ENCODE data around the gene SLC25A22. TPM values are rescaled to one million over a fixed set of nuclear protein-coding genes. Genes with fewer than 3 reads are reported as not detected.

SLC25A22 gene
- 20.5 TPM for polyA plus RNA-seq (2013, experiment 1 of 2; ENCODE audit: insufficient read length)
- polyA plus RNA-seq (2013, experiment 2 of 2; ENCODE audit: insufficient read length): 17.3 TPM

- DNase-seq: peak; percentile 78
These were observed at the start of gene SLC25A22 for GRCh38 chr11:798093-798713. Gene SLC25A22 (minus strand): TSS chr11:798281. CDS start chr11:795006, 3,275 bp downstream.

GRCh38 chr11:847876-848275, 49.8 kb upstream of the SLC25A22 start:
- no peak for DNase-seq

GRCh38 chr11:846496-847098, 48.5 kb upstream of the SLC25A22 start:
- DNase-seq: peak; percentile 31

- DNase-seq: peak; percentile 78
These were observed 47.9 kb upstream of the SLC25A22 start for GRCh38 chr11:845872-846495.

- DNase-seq: peak; percentile 93
These were observed 46.9 kb upstream of the SLC25A22 start for GRCh38 chr11:844693-845644.

GRCh38 chr11:843818-844692, 46.0 kb upstream of the SLC25A22 start:
- DNase-seq: peak; percentile 97

GRCh38 chr11:843086-843734, 45.1 kb upstream of the SLC25A22 start:
- no peak for DNase-seq

- DNase-seq: peak; percentile 89
These were observed 44.4 kb upstream of the SLC25A22 start, which contains the start of the genes POLR2L and TSPAN4 for GRCh38 chr11:842370-843002. Gene POLR2L (minus strand): TSS chr11:842529. CDS start chr11:842508, 21 bp downstream. Gene TSPAN4 (plus strand): TSS chr11:842852. CDS start chr11:850305, 7,453 bp downstream.

GRCh38 chr11:841981-842369, 43.9 kb upstream of the SLC25A22 start:
- no peak for DNase-seq

- no peak for DNase-seq
These were observed 42.0 kb upstream of the SLC25A22 start for GRCh38 chr11:839875-840617.

- no peak for DNase-seq
These were observed 41.2 kb upstream of the SLC25A22 start for GRCh38 chr11:839280-839623.

GRCh38 chr11:838441-839279, 40.6 kb upstream of the SLC25A22 start:
- DNase-seq: no peak

- DNase-seq: no peak
These were observed 39.9 kb upstream of the SLC25A22 start for GRCh38 chr11:837990-838307.

GRCh38 chr11:837189-837989, 39.3 kb upstream of the SLC25A22 start:
- no peak for DNase-seq

GRCh38 chr11:836700-837099, 38.6 kb upstream of the SLC25A22 start:
- no peak for DNase-seq

- no peak for DNase-seq
These were observed 38.2 kb upstream of the SLC25A22 start for GRCh38 chr11:836274-836673.

GRCh38 chr11:834371-835316, 36.6 kb upstream of the SLC25A22 start:
- peak; percentile 78 for DNase-seq

Measured in fibroblast of skin of scalp (primary cell).